ENCODE results near the gene LSM6.
A peak's percentile ranks its signal among the peaks of the same experiment; 100 is the strongest.

LSM6 gene

DNA sequence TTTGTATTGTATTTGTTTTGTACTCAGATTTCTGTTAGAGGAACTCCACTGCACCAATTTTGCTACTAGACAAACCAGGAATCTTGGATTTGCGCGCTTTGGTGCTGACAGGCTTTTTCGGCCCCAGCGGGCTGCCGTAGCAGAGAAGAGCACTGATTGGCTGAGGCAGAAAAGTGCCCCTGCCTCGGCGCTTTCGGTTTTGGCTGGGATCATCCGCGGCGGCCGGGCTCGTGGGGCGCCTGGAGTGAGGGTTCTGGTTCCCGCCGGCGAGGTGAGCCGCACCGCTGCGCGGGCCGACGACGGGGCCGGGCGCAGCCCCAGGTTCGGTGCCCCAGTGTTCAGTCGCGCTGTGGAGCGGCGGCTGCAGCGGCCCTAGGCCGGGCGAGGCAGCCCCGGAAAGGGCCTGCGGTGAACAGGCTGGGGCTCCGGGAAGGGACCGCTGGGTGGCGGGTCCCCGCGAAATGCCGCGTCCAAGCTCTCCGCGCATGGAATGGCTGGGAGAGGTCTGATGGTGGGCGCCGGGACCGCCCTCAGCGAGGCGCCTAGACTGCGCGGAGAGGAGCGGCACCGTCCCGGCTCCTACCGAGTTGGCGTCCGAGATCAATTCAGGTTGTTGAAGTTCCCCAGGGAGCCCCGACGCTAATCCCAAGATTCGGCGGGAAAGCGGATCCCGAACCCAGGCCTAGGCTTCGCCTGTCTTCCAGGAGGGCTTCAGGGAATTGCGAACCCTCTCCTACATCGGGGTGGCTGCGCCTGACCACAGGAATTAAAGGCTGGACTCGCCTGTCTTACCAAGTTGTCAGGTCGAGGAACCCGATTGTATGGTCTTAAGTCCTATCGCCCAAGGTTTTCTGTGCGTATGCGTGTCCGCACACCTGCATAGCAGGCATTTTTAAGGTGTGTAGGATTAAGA lies at the start of gene LSM6:
Gene LSM6, plus strand, starts transcription at position 178 of the 913 bp plus-strand sequence. CDS start 7,204 bp downstream, outside the sequence.
- Histone ChIP-seq H3K27me3 (ENCODE audit: control insufficient read depth, insufficient read depth, low read length) (no peaks in the 10 kb centered on the region), H3K9me3 (ENCODE audit: control insufficient read depth, insufficient read depth, low read depth, low read length) (no peaks in the 10 kb centered on the region), H3K4me3 (ENCODE audit: low read depth, low read length) (peak within 1 kb of the TSS; percentile 71), H3K9ac (ENCODE audit: low read length) (peak within 1 kb of the TSS; percentile 91), H3K4me1 (ENCODE audit: control insufficient read depth, insufficient read depth, low read length) (peaks cover 24% of the 10 kb centered on the region), H3K36me3 (ENCODE audit: control insufficient read depth, insufficient read depth, low read length) (no peaks in the 10 kb centered on the region), H3K27ac (ENCODE audit: low read depth, low read length) (peak within 1 kb of the TSS; percentile 84; the same call in 1 of the 2 replicates)

DNA sequence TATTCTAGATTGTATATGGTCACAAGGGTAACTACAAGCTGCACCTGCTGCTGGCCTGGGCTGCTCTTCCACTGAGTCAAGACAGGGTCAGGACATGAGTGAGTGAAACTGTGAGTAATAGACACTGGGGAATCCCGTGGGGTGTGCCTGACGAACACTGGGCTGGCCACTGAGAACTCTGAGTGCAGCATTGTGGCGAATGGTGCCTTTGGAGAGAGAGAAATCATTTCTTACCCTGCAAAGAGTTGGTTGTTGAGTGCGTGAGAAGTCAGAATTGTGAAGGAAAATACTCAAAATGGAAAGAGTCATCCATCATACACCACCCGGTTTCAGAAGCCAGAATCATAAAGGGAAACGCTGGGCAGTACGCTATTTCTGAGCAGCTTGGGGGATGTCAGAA lies 43.1 kb upstream of the LSM6 start:
- H3K36me3 ChIP-seq (ENCODE audit: control insufficient read depth, insufficient read depth, low read length): no peaks in the 10 kb centered on the region
- H3K4me3 ChIP-seq (ENCODE audit: low read depth, low read length): no peak overlapping the region
- H3K4me1 ChIP-seq (ENCODE audit: control insufficient read depth, insufficient read depth, low read length): no peaks in the 10 kb centered on the region
- no peaks in the 10 kb centered on the region for H3K9me3 ChIP-seq (ENCODE audit: control insufficient read depth, insufficient read depth, low read depth, low read length)
- H3K27ac ChIP-seq (ENCODE audit: low read depth, low read length): no peak overlapping the region
- H3K9ac ChIP-seq (ENCODE audit: low read length): no peak overlapping the region
- no peaks in the 10 kb centered on the region for H3K27me3 ChIP-seq (ENCODE audit: control insufficient read depth, insufficient read depth, low read length)

DNA sequence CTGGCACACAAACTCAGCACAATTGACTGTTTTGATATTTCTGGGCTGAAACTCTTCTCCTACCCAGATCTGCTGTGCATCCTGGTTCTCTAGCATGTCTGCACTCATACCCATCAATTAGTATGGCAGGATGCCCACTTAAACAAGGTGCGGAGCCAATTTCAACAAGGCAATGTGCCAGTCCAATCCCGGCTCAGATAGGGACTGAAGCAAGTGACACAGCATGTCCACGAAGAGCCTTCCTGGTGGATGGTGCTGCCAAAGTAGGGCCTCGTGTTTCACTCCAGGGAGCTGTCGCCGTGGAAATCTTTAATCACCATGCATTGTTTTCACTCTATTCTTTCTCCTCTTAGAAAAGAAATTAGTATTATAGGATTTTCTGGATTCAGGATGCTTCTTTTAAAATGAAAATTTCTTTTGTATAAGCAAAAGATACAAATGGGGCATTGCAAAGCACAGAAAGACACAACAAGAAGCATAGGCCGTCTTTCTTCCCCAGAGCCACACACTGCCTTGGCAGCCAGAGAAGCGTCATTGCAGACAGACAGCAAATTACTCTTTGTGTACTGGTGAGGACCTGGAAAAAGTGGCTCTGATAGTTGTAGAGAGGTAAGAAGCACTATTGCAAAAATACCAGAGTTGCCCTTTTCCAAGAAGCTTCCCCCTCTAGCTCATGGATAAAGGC lies 40.6 kb upstream of the LSM6 start:
- H3K4me1 ChIP-seq (ENCODE audit: control insufficient read depth, insufficient read depth, low read length): no peaks in the 10 kb centered on the region
- H3K9ac ChIP-seq (ENCODE audit: low read length): no peak overlapping the region
- H3K27me3 ChIP-seq (ENCODE audit: control insufficient read depth, insufficient read depth, low read length): no peaks in the 10 kb centered on the region
- H3K9me3 ChIP-seq (ENCODE audit: control insufficient read depth, insufficient read depth, low read depth, low read length): no peaks in the 10 kb centered on the region
- no peak overlapping the region for H3K4me3 ChIP-seq (ENCODE audit: low read depth, low read length)
- no peaks in the 10 kb centered on the region for H3K36me3 ChIP-seq (ENCODE audit: control insufficient read depth, insufficient read depth, low read length)
- H3K27ac ChIP-seq (ENCODE audit: low read depth, low read length): no peak overlapping the region

DNA sequence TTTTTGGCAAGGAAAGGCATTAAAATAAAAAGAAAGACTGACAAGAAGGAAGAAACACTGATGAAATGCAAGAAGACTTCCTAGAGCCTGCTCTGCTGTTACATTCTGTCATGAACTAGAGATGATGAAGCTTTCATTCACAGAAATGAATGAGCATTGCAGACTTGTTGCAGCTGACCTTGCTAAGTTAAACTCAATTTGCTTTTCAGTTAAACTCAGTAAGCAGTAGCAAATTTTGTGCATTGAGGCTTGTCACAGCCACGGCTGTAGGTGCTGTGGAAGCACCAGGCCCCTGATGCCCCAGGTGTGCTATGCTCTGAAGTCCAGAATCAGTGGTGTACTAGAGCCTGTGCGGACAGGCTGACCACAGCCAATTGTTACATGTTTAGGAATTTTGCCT lies 39.6 kb upstream of the LSM6 start:
- no peak overlapping the region for H3K9ac ChIP-seq (ENCODE audit: low read length)
- no peaks in the 10 kb centered on the region for H3K27me3 ChIP-seq (ENCODE audit: control insufficient read depth, insufficient read depth, low read length)
- H3K4me3 ChIP-seq (ENCODE audit: low read depth, low read length): no peak overlapping the region
- H3K36me3 ChIP-seq (ENCODE audit: control insufficient read depth, insufficient read depth, low read length): no peaks in the 10 kb centered on the region
- no peaks in the 10 kb centered on the region for H3K4me1 ChIP-seq (ENCODE audit: control insufficient read depth, insufficient read depth, low read length)
- no peaks in the 10 kb centered on the region for H3K9me3 ChIP-seq (ENCODE audit: control insufficient read depth, insufficient read depth, low read depth, low read length)
- no peak overlapping the region for H3K27ac ChIP-seq (ENCODE audit: low read depth, low read length)

DNA sequence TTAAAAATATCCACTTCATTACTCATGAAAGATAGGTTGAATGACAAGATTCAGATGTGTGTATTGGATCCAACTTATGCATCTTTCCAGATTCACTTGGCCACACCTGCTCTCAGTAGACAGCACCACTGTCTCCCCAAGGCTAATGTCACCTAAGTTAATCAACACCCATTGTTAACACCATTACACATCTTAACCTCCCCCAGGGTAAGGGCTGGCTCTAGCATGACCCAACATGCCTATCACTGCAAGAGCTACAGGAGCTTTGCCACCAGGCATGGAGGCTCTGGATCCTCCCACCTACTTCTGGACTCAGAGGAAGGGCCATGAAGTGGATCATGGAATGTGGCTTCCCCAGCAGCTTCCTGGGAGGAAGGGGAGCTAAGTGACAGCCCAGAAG lies 32.8 kb upstream of the LSM6 start:
- no peaks in the 10 kb centered on the region for H3K9me3 ChIP-seq (ENCODE audit: control insufficient read depth, insufficient read depth, low read depth, low read length)
- H3K27me3 ChIP-seq (ENCODE audit: control insufficient read depth, insufficient read depth, low read length): no peaks in the 10 kb centered on the region
- H3K9ac ChIP-seq (ENCODE audit: low read length): no peak overlapping the region
- no peak overlapping the region for H3K27ac ChIP-seq (ENCODE audit: low read depth, low read length)
- H3K4me1 ChIP-seq (ENCODE audit: control insufficient read depth, insufficient read depth, low read length): no peaks in the 10 kb centered on the region
- no peak overlapping the region for H3K4me3 ChIP-seq (ENCODE audit: low read depth, low read length)
- no peaks in the 10 kb centered on the region for H3K36me3 ChIP-seq (ENCODE audit: control insufficient read depth, insufficient read depth, low read length)

DNA sequence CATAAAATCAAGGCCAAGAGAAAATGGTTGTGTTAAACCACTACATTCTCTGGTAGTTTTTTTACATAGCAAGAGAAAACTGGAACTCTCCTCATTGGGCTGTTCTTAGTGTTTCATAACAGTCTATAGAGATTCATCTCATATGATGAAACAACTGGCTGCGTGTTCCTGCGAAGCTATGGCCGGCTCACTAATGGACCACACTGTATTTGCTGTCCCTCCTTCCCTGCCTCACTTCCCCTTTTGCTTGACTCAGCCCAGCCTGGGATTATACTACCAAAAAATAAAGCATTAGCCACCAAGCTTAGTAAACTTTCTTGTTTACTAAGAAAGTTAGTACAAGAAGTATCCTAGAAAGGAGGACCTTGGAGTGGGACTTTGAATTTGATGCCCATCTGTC lies 31.6 kb upstream of the LSM6 start:
- H3K9ac ChIP-seq (ENCODE audit: low read length): no peak overlapping the region
- H3K36me3 ChIP-seq (ENCODE audit: control insufficient read depth, insufficient read depth, low read length): no peaks in the 10 kb centered on the region
- no peaks in the 10 kb centered on the region for H3K9me3 ChIP-seq (ENCODE audit: control insufficient read depth, insufficient read depth, low read depth, low read length)
- no peak overlapping the region for H3K4me3 ChIP-seq (ENCODE audit: low read depth, low read length)
- H3K27me3 ChIP-seq (ENCODE audit: control insufficient read depth, insufficient read depth, low read length): no peaks in the 10 kb centered on the region
- no peak overlapping the region for H3K27ac ChIP-seq (ENCODE audit: low read depth, low read length)
- no peaks in the 10 kb centered on the region for H3K4me1 ChIP-seq (ENCODE audit: control insufficient read depth, insufficient read depth, low read length)

DNA sequence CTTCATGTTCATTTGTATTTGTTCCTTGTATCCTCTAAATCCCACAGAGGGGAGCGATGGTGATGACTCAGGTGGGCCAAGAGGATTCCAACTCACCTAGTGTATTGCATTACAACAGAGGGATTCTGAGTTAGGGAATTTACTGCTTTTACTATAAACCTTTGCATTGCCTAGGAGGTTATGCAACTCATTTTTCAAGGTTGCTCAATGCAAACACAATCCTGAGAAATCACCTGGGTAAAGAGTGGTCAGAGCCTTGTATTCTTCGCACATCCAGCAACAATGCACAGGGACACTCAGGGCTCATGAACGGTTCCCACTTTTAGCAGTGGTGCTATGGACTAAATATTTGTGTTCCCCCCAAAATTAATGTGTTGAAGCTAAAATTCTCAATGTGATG lies 28.6 kb upstream of the LSM6 start:
- no peak overlapping the region for H3K9ac ChIP-seq (ENCODE audit: low read length)
- H3K4me3 ChIP-seq (ENCODE audit: low read depth, low read length): no peak overlapping the region
- no peaks in the 10 kb centered on the region for H3K27me3 ChIP-seq (ENCODE audit: control insufficient read depth, insufficient read depth, low read length)

DNA sequence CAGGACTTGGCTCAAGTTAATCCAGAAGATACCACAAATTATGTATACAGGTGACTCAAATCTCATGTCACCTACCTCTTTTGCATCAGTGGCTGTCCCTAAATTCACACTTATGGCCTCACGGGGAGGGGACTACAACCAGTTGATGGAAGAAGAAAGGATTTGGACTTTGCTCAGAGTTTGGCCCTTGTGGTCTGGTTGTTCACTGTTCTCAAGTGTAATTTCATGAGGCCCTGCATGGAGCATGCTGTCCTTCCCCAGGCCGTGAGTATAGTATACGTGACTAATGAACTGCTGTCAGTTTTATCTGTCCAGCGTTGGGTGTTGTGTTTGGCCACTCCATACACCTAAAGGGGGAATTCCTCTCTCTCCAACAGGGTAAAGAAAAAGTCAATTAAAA lies 27.5 kb upstream of the LSM6 start:
- no peak overlapping the region for H3K4me3 ChIP-seq (ENCODE audit: low read depth, low read length)
- H3K9me3 ChIP-seq (ENCODE audit: control insufficient read depth, insufficient read depth, low read depth, low read length): no peaks in the 10 kb centered on the region
- no peaks in the 10 kb centered on the region for H3K27me3 ChIP-seq (ENCODE audit: control insufficient read depth, insufficient read depth, low read length)
- no peak overlapping the region for H3K27ac ChIP-seq (ENCODE audit: low read depth, low read length)
- H3K4me1 ChIP-seq (ENCODE audit: control insufficient read depth, insufficient read depth, low read length): no peaks in the 10 kb centered on the region
- no peak overlapping the region for H3K9ac ChIP-seq (ENCODE audit: low read length)
- H3K36me3 ChIP-seq (ENCODE audit: control insufficient read depth, insufficient read depth, low read length): no peaks in the 10 kb centered on the region

More for the DNA sequence above, 28.6 kb upstream of the LSM6 start:
- Histone ChIP-seq H3K4me1 (ENCODE audit: control insufficient read depth, insufficient read depth, low read length) (no peaks in the 10 kb centered on the region), H3K36me3 (ENCODE audit: control insufficient read depth, insufficient read depth, low read length) (no peaks in the 10 kb centered on the region), H3K9me3 (ENCODE audit: control insufficient read depth, insufficient read depth, low read depth, low read length) (no peaks in the 10 kb centered on the region), H3K27ac (ENCODE audit: low read depth, low read length) (no peak overlapping the region)

DNA sequence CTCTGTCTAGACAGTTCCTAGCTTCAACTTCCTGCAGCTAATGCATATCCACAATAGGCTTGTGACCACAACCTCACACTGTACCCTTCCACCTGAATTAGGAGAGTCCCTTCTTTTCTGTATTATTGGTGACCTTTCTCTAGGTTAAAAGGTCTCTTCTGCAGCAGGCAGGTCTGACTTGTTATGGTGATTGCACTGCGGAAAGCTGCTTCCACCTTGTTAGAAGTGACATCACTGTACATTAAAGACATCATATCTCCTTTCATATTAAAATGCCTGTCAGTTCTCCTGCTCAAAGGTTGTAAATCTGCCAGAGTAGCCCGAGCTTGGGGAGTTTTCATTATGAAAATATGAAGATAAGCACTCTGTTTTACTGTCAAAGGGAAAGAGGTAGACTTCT lies 21.5 kb upstream of the LSM6 start:
- Histone ChIP-seq H3K36me3 (ENCODE audit: control insufficient read depth, insufficient read depth, low read length) (no peaks in the 10 kb centered on the region), H3K4me3 (ENCODE audit: low read depth, low read length) (no peak overlapping the region), H3K9ac (ENCODE audit: low read length) (no peak overlapping the region), H3K4me1 (ENCODE audit: control insufficient read depth, insufficient read depth, low read length) (peaks cover 5% of the 10 kb centered on the region; the same call in 1 of the 2 replicates), H3K27me3 (ENCODE audit: control insufficient read depth, insufficient read depth, low read length) (no peaks in the 10 kb centered on the region), H3K9me3 (ENCODE audit: control insufficient read depth, insufficient read depth, low read depth, low read length) (no peaks in the 10 kb centered on the region), H3K27ac (ENCODE audit: low read depth, low read length) (no peak overlapping the region)

DNA sequence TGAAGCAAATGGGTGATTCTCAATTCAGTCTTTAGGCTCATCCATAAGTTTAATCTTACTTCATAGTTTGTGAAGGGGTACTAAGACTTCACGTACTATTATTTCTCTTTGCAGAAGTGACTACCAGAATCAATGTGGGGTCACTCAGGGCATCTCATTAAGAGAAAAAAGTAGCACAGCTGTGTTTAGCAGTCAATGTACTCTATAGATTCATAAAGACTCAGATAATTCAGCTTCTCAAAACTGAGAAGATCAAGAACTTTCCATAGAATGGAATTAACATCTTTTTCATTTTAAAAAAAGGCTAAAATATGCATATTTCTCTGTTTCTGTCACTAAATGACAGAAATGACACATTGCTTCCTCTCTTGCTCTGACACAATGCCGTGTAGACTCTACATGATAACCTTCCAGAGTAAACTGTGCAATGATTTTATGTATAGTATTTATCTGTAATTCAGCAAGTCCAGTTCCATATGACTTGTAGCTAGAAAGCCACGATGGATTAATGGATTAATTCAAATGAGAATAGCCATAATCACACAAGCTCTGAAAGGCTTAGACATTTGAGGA lies 20.3 kb upstream of the LSM6 start:
- no peak overlapping the region for H3K4me3 ChIP-seq (ENCODE audit: low read depth, low read length)
- H3K27me3 ChIP-seq (ENCODE audit: control insufficient read depth, insufficient read depth, low read length): no peaks in the 10 kb centered on the region
- H3K27ac ChIP-seq (ENCODE audit: low read depth, low read length): no peak overlapping the region
- H3K9me3 ChIP-seq (ENCODE audit: control insufficient read depth, insufficient read depth, low read depth, low read length): no peaks in the 10 kb centered on the region
- no peak overlapping the region for H3K9ac ChIP-seq (ENCODE audit: low read length)
- no peaks in the 10 kb centered on the region for H3K36me3 ChIP-seq (ENCODE audit: control insufficient read depth, insufficient read depth, low read length)
- H3K4me1 ChIP-seq (ENCODE audit: control insufficient read depth, insufficient read depth, low read length): peaks cover 5% of the 10 kb centered on the region; the same call in 1 of the 2 replicates
